ENCODE measurements around the gene MYO5B.

DNA sequence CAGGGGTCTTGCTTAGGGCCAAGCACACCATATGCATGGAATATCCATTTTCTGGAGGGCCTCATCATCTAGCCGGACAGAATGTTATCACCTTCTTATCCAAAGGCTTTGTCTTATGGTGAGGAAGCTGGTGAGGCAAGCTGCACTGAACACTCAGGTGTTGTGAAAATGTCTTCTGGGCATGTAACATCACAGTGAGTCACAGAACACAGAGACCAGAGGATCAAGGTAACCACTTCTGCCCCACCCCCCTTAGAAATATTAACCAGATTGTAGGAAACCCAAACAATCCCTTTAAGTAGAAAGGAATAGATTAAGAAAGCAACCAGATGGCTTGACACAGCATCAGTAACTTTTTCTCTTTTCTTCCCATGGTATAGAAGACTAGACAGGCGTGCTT lies 51.1 kb downstream of the MYO5B start:
- no peak for TF ChIP-seq EZH2 (IDR thresholded peaks at IDR 0.05; ENCODE audit: borderline replicate concordance, insufficient read depth, low read depth, low read length, poor library complexity, severe bottlenecking)
- TF ChIP-seq, protein P1, sequence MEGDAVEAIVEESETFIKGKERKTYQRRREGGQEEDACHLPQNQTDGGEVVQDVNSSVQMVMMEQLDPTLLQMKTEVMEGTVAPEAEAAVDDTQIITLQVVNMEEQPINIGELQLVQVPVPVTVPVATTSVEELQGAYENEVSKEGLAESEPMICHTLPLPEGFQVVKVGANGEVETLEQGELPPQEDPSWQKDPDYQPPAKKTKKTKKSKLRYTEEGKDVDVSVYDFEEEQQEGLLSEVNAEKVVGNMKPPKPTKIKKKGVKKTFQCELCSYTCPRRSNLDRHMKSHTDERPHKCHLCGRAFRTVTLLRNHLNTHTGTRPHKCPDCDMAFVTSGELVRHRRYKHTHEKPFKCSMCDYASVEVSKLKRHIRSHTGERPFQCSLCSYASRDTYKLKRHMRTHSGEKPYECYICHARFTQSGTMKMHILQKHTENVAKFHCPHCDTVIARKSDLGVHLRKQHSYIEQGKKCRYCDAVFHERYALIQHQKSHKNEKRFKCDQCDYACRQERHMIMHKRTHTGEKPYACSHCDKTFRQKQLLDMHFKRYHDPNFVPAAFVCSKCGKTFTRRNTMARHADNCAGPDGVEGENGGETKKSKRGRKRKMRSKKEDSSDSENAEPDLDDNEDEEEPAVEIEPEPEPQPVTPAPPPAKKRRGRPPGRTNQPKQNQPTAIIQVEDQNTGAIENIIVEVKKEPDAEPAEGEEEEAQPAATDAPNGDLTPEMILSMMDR (IDR thresholded peaks at IDR 0.05) = no peak

Measured in B cell (primary cell).